IMR-90 (cell line): Measurements from ENCODE around the gene SPEM1. TPM values are rescaled to one million over a fixed set of nuclear protein-coding genes. Genes with fewer than 3 reads are reported as not detected.

ENCODE experiments used
- ATAC-seq: fragments of 200-7000 bp; cut with Tn5 transposase; 2 replicates; pipeline ENCODE4 v1.9.1; 2020; ENCODE audit warnings: low read depth, mild to moderate bottlenecking, moderate library complexity
- BruUV-seq: library from RNA; stranded (reverse); fragments of 400-500 nt; replicated peaks from 2 replicates; lab custom pipeline; 2021; lab: Mats Ljungman, UMichigan
- CTCF ChIA-PET: fragments of 300-600 bp; formaldehyde crosslinking; extraction: SDS; loops from one replicate; lab custom pipeline; 2021; ENCODE audit warnings: antibody characterized with exemption; lab: Yijun Ruan, JAX
- POLR2A ChIA-PET: fragments of 300-600 bp; sonication (Branson Sonifier 250); formaldehyde crosslinking; loops from one replicate; lab custom pipeline; 2022; ENCODE audit warnings: antibody characterized with exemption; ENCODE audit not compliant: unreplicated experiment; lab: Charles Lee
- DNase-seq: peaks from one replicate; pipeline ENCODE4 v3.0.0; 2013
- H2AFZ ChIP-seq: replicated peaks from 2 replicates; pipeline ENCODE3; 2013; ENCODE audit warnings: low read length, mild to moderate bottlenecking; ENCODE audit not compliant: poor library complexity
- H2AK5ac ChIP-seq: 2 replicates; pipeline ENCODE4 v1.6.1; 2013; ENCODE audit warnings: low read depth, low read length, inconsistent platforms
- H2AK9ac ChIP-seq: replicated peaks from 2 replicates; pipeline ENCODE3; 2013; ENCODE audit warnings: mild to moderate bottlenecking, low read depth, low read length, moderate library complexity; ENCODE audit not compliant: poor library complexity
- H2BK120ac ChIP-seq: 2 replicates; pipeline ENCODE4 v1.6.1; 2013; ENCODE audit warnings: low read depth, low read length, inconsistent platforms
- H2BK15ac ChIP-seq: 3 replicates; pipeline ENCODE4 v1.6.1; 2013; ENCODE audit warnings: low read depth, low read length, inconsistent platforms
- H2BK20ac ChIP-seq: 2 replicates; pipeline ENCODE4 v1.6.1; 2013; ENCODE audit warnings: low read depth, mild to moderate bottlenecking, inconsistent platforms, low read length, moderate library complexity
- H2BK5ac ChIP-seq: 2 replicates; pipeline ENCODE4 v1.6.1; 2013; ENCODE audit warnings: mild to moderate bottlenecking, low read depth, low read length, inconsistent platforms; ENCODE audit not compliant: poor library complexity, severe bottlenecking
- H3K14ac ChIP-seq: replicated peaks from 2 replicates; pipeline ENCODE4 v1.6.1; 2013; ENCODE audit warnings: low read depth, low read length, inconsistent platforms
- H3K18ac ChIP-seq: 2 replicates; pipeline ENCODE4 v1.6.1; 2013; ENCODE audit warnings: low read depth, low read length, control low read depth
- H3K23ac ChIP-seq: 2 replicates; pipeline ENCODE4 v1.6.1; 2013; ENCODE audit warnings: low read depth, low read length, inconsistent platforms
- H3K27ac ChIP-seq: 2 replicates; pipeline ENCODE4 v1.5.1; 2013; ENCODE audit warnings: mild to moderate bottlenecking, control low read depth, low read length; ENCODE audit not compliant: insufficient read depth
- H3K27me3 ChIP-seq: 2 replicates; pipeline ENCODE4 v1.6.1; 2013; ENCODE audit warnings: low read length; ENCODE audit not compliant: control insufficient read depth, insufficient read depth
- H3K36me3 ChIP-seq: 2 replicates; pipeline ENCODE4 v1.6.1; 2013; ENCODE audit warnings: low read length, mixed read lengths; ENCODE audit not compliant: control insufficient read depth, insufficient read depth
- H3K4ac ChIP-seq: 2 replicates; pipeline ENCODE4 v1.6.1; 2013; ENCODE audit warnings: low read depth, low read length, inconsistent platforms
- H3K4me1 ChIP-seq: 2 replicates; pipeline ENCODE4 v1.6.1; 2013; ENCODE audit warnings: low read length, mixed read lengths; ENCODE audit not compliant: control insufficient read depth, insufficient read depth
- H3K4me2 ChIP-seq: 2 replicates; pipeline ENCODE4 v1.6.1; 2013; ENCODE audit warnings: low read depth, mild to moderate bottlenecking, control low read depth, low read length, moderate library complexity
- H3K4me3 ChIP-seq: 2 replicates; pipeline ENCODE4 v1.5.1; 2013; ENCODE audit warnings: low read depth, mild to moderate bottlenecking, control low read depth, low read length, moderate library complexity; ENCODE audit not compliant: insufficient read depth
- H3K56ac ChIP-seq: 2 replicates; pipeline ENCODE4 v1.6.1; 2013; ENCODE audit warnings: low read length, inconsistent platforms; ENCODE audit not compliant: insufficient read depth; ENCODE audit errors: extremely low read depth
- H3K79me1 ChIP-seq, 2 experiments: 2 replicates each; pipeline ENCODE4 v1.6.1; 2013; ENCODE audit warnings: low read length in 2 of 2, inconsistent platforms in 1 of 2, low read depth in 1 of 2
- H3K9ac ChIP-seq: 2 replicates; pipeline ENCODE4 v1.6.1; 2013; ENCODE audit warnings: low read depth, low read length, control low read depth
- H3K9me1 ChIP-seq: 2 replicates; pipeline ENCODE4 v1.6.1; 2013; ENCODE audit warnings: low read length, inconsistent platforms; ENCODE audit not compliant: insufficient read depth
- H3K9me3 ChIP-seq: 2 replicates; pipeline ENCODE4 v1.6.1; 2013; ENCODE audit warnings: low read length; ENCODE audit not compliant: control insufficient read depth, insufficient read depth
- H4K20me1 ChIP-seq: 2 replicates; pipeline ENCODE4 v1.6.1; 2013; ENCODE audit warnings: low read length, inconsistent platforms; ENCODE audit not compliant: insufficient read depth
- H4K5ac ChIP-seq: 2 replicates; pipeline ENCODE4 v1.6.1; 2013; ENCODE audit warnings: mild to moderate bottlenecking, low read depth, low read length, control low read depth
- H4K8ac ChIP-seq, 2 experiments: 2 replicates each; pipeline ENCODE4 v1.6.1; 2013; ENCODE audit warnings: low read depth in 2 of 2, low read length in 2 of 2, control low read depth in 1 of 2, inconsistent platforms in 1 of 2
- H4K91ac ChIP-seq: 2 replicates; pipeline ENCODE4 v1.6.1; 2013; ENCODE audit warnings: low read depth, low read length, inconsistent platforms; ENCODE audit not compliant: insufficient read depth
- CEBPB ChIP-seq: IDR thresholded peaks from 2 replicates; pipeline ENCODE4 v1.6.1; 2012; ENCODE audit warnings: low read depth, low read length, improper control_type of control experiment
- MXI1 ChIP-seq: IDR thresholded peaks from 2 replicates; pipeline ENCODE4 v1.6.1; 2012; ENCODE audit warnings: low read depth, mild to moderate bottlenecking, low read length, moderate library complexity, borderline replicate concordance
- WGBS, 2 experiments: methylation state at CpG; one replicate each; pipeline versions ENCODE4 v1.1.5 to v1.1.7; 2013; ENCODE audit warnings: missing lambda C conversion rate in 2 of 2; ENCODE audit not compliant: insufficient read length in 1 of 2; ENCODE audit errors: extremely low coverage in 2 of 2; 5-methylcytosine and 5-hydroxymethylcytosine counted together
- dilution Hi-C: fragments of 300-500 bp; cut with HindIII; formaldehyde crosslinking; loops from one replicate; pipeline ENCODE4 v1.14.3; 2018; ENCODE audit warnings: low sequenced_read_pairs; ENCODE audit not compliant: unreplicated experiment
- in situ Hi-C: fragments of 300-500 bp; cut with MboI; formaldehyde crosslinking; loops from 3 replicates; pipeline ENCODE4 v1.14.3; 2019; ENCODE audit warnings: low sequenced_read_pairs, inconsistent platforms, mixed read lengths
- intact Hi-C: fragments of 100-400 bp; cut with micrococcal nuclease; formaldehyde crosslinking; loops from 2 replicates; pipeline ENCODE4 v1.10.0; 2022
- polyA plus RNA-seq, 3 experiments: library from polyadenylated mRNA; depleted of rRNA; stranded (reverse); fragments of >200 nt; gene quantifications; 2 replicates each; pipeline ENCODE4 v1.2.3, GENCODE V29; 2012; ENCODE audit warnings: low replicate concordance in 1 of 3
- total RNA-seq: library from RNA; depleted of rRNA; stranded (reverse); fragments of >200 nt; gene quantifications from 2 replicates; pipeline ENCODE4 v1.2.3, GENCODE V29; 2012

Gene SPEM1
- total and polyA plus RNA-seq, 2 of the 4 experiments (the other 2 are of a cell fraction), result not detected

- no peak overlapping the region for H2BK120ac ChIP-seq
- H3K27me3 ChIP-seq, result no peaks in the 10 kb centered on the region
- ChIA-PET POLR2A (interaction anchor here (0.7 kb wide), 1 partner anchor 10 kb away, joined by 4 read pairs; no protein-coding TSS in a partner anchor), CTCF (no interaction called here)
- 100% methylated on average over 2 of the region's 16 CpGs; no CpG with 5 or more reads in 1 of the 2 experiments for WGBS, 2 experiments
- no peak overlapping the region for H2AFZ ChIP-seq
- no peak overlapping the region for H3K4ac ChIP-seq
- H2AK9ac ChIP-seq, result peak overlapping the region; percentile 66
- dilution Hi-C loops, result no loop called here
- no peak overlapping the region for H4K8ac ChIP-seq
- H3K9me1 ChIP-seq, result peaks cover 24% of the 10 kb centered on the region
- no peak overlapping the region for H4K5ac ChIP-seq
- intact Hi-C loops, result no loop called here
- H2BK5ac ChIP-seq, result no peak overlapping the region
- no peak overlapping the region for H3K4me2 ChIP-seq
- no peak overlapping the region for H3K56ac ChIP-seq
- H2BK15ac ChIP-seq, result no peak overlapping the region
- H3K9me3 ChIP-seq, result no peaks in the 10 kb centered on the region
- ATAC-seq (peak; percentile 58), DNase-seq (peak; percentile 66)
- peaks cover 43% of the 10 kb centered on the region for H3K36me3 ChIP-seq
- no peak overlapping the region for H3K14ac ChIP-seq
- peaks cover 9 to 75% of the 10 kb centered on the region in 2 experiments for H3K79me1 ChIP-seq
- no peak overlapping the region for H3K27ac ChIP-seq
- no peak overlapping the region for H3K4me3 ChIP-seq
- peaks cover 12% of the 10 kb centered on the region; the same call in 1 of the 2 replicates for H3K4me1 ChIP-seq
- H4K91ac ChIP-seq, result no peak overlapping the region
- in situ Hi-C loops, result no loop called here
- BruUV-seq, result no TSS peak
- peaks cover 68% of the 10 kb centered on the region for H4K20me1 ChIP-seq
- H2BK20ac ChIP-seq, result no peak overlapping the region
- H3K18ac ChIP-seq, result no peak overlapping the region
- no peak overlapping the region for H3K23ac ChIP-seq
- H3K9ac ChIP-seq, result no peak overlapping the region
- no peak overlapping the region for H2AK5ac ChIP-seq
- TF ChIP-seq CEBPB, result no peak
- TF ChIP-seq MXI1, result no peak
Measured at GRCh38 chr17:7466639-7467341, 46.7 kb downstream of the SPEM1 start.
